ENCODE data around the gene DNAH7. TPM values are rescaled to one million over a fixed set of nuclear protein-coding genes. Genes with fewer than 3 reads are reported as not detected.
"Not testable (repeated sequence)": the region's sequence is repeated elsewhere in the genome, so short reads cannot be mapped to it uniquely, and the experiment has no call there.

The DNAH7 gene
- total RNA-seq, 1 donor from 2014 or later: under 0.01 TPM

GRCh38 chr2:195730912-195731311, 337.7 kb downstream of the DNAH7 start:
- no peak for DNase-seq (ENCODE audit: low read depth in 2 of 2)

GRCh38 chr2:195727106-195727505, 341.5 kb downstream of the DNAH7 start:
- no peak for DNase-seq (ENCODE audit: low read depth in 2 of 2)

- DNase-seq (ENCODE audit: low read depth in 2 of 2): no peak
Measured at GRCh38 chr2:195722075-195722474, 346.6 kb downstream of the DNAH7 start.

GRCh38 chr2:195721042-195721441, 347.6 kb downstream of the DNAH7 start:
- DNase-seq (ENCODE audit: low read depth in 2 of 2): no peak

- DNase-seq (ENCODE audit: low read depth in 2 of 2): no peak
Measured at GRCh38 chr2:195716466-195716865, 352.2 kb downstream of the DNAH7 start.

- DNase-seq (ENCODE audit: low read depth in 2 of 2): no peak
Measured at GRCh38 chr2:195711478-195711877, 357.2 kb downstream of the DNAH7 start.

- peak in 1 of 2 donors; percentile 34 for DNase-seq (ENCODE audit: low read depth in 2 of 2)
Measured at GRCh38 chr2:195709901-195710806, 358.5 kb downstream of the DNAH7 start.

GRCh38 chr2:195706161-195706900, 362.3 kb downstream of the DNAH7 start:
- no peak for DNase-seq (ENCODE audit: low read depth in 2 of 2)

GRCh38 chr2:195700480-195700879, 368.2 kb downstream of the DNAH7 start:
- no peak for DNase-seq (ENCODE audit: low read depth in 2 of 2)

- DNase-seq (ENCODE audit: low read depth in 2 of 2): no peak
Measured at GRCh38 chr2:195697681-195698220, 370.9 kb downstream of the DNAH7 start.

- no peak for DNase-seq (ENCODE audit: low read depth in 2 of 2)
Measured at GRCh38 chr2:195696012-195696411, 372.6 kb downstream of the DNAH7 start.

- DNase-seq (ENCODE audit: low read depth in 2 of 2): no peak
Measured at GRCh38 chr2:195695002-195695631, 373.5 kb downstream of the DNAH7 start.

- no peak for DNase-seq (ENCODE audit: low read depth in 2 of 2)
Measured at GRCh38 chr2:195694553-195694952, 374.1 kb downstream of the DNAH7 start.

GRCh38 chr2:195692531-195692930, 376.1 kb downstream of the DNAH7 start:
- DNase-seq (ENCODE audit: low read depth in 2 of 2): not testable (repeated sequence)

Other genes with a start within 250 kb of the DNAH7 start
- gene STK17B, start 102.7 kb upstream of the DNAH7 start, total RNA-seq: 7.2 and 7.9 TPM in 2 replicates

Data from lung microvascular endothelial cell (primary cell).